A549 treated with CpdA at 1 μM for 4 hours (cell line): ENCODE results near the gene SLC35G2. TPM values are rescaled to one million over a fixed set of nuclear protein-coding genes. Genes with fewer than 3 reads are reported as not detected.

Experiments used
- total RNA-seq: library from RNA; stranded (reverse); fragments of 200-300 nt; extraction: Qiagen RNA extraction; gene quantifications from 5 replicates; pipeline ENCODE4 v1.2.3, GENCODE V29; 2022; ENCODE audit warnings: low read depth

The SLC35G2 gene
- 24.5 to 30.2 TPM (median 28.8 TPM) in 5 replicates for total RNA-seq

DNA sequence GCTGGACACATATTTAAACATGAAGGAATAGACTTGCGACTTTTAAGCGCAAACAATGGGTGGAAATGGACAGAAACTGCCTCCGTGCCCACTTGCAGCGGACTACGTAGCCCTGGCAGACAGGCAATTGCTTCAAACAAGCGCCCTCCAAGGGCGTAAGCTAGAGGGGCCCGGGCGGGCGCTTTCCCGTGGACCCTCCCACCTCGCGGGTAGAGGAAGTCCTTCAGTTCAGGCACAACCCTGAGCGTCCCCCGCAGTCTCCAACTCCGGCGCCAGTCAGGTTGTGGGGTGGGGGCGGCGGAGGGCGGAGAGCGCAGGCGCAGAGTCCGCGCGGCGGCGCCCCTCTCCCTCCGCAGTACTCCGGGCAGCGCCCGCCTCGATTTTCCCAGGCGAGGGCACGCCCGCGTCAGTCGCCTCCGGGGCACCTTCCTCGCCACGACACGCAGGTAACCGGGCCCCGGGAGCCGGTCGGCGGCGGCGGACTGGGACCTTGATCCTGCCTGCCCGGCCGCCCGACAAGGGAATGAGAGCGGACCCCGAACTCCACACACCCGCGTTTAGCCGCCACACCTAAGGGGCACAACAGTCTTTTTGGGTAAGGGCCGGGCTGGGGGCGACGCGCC lies at the start of gene SLC35G2:
Gene SLC35G2, plus strand, starts transcription at position 358 of the 623 bp plus-strand sequence. CDS start 35,335 bp downstream, outside the sequence.

GRCh38 chr3:136861890-136862616 lies 43.1 kb downstream of the SLC35G2 start, which contains the start of gene NCK1:
Gene NCK1, plus strand, starts transcription at chr3:136862208. Its CDS starts 65,794 bp downstream, at chr3:136928002.

Other genes with a start within 250 kb of the SLC35G2 start
- gene STAG1, start 66.7 kb upstream of the SLC35G2 start, total RNA-seq = 8.8 to 12.1 TPM (median 10.0 TPM) in 5 replicates
- 25.4 to 30.5 TPM (median 29.1 TPM) in 5 replicates for gene NCK1, start 43.1 kb downstream of the SLC35G2 start, total RNA-seq
- gene IL20RB, start 138.9 kb downstream of the SLC35G2 start, total RNA-seq = 0.94 to 1.3 TPM (median 1.0 TPM) in 5 replicates